PC-9 (cell line): Measurements from ENCODE around the gene NALCN. TPM values are rescaled to one million over a fixed set of nuclear protein-coding genes. Genes with fewer than 3 reads are reported as not detected.

Experiments used
- BruUV-seq: library from RNA; stranded (reverse); fragments of 400-500 nt; replicated peaks from 2 replicates; lab custom pipeline; 2021; lab: Mats Ljungman, UMichigan
- CTCF ChIA-PET: fragments of 300-600 bp; sonication (Branson Sonifier 250); formaldehyde crosslinking; loops from one replicate; lab custom pipeline; 2022; ENCODE audit warnings: antibody characterized with exemption; lab: Charles Lee
- POLR2A ChIA-PET: fragments of 300-600 bp; sonication (Branson Sonifier 250); formaldehyde crosslinking; loops from one replicate; lab custom pipeline; 2022; ENCODE audit warnings: antibody characterized with exemption; ENCODE audit not compliant: unreplicated experiment; lab: Charles Lee
- DNase-seq, 2 experiments: peaks; one replicate each; pipeline versions ENCODE4 v3.0.0 to v3.0.0-alpha.2; 2015 to 2022; ENCODE audit warnings: mixed read lengths in 1 of 2
- H2AFZ ChIP-seq: fragments of 200-600 bp; sonication (generic); 2 replicates; pipeline ENCODE4 v1.8.1; 2017; ENCODE audit warnings: antibody characterized with exemption
- H3F3A ChIP-seq: fragments of 200-600 bp; sonication (generic); 2 replicates; pipeline ENCODE4 v1.8.1; 2017; ENCODE audit warnings: antibody characterized with exemption, mild to moderate bottlenecking, low read depth; ENCODE audit not compliant: insufficient read depth
- H3K27ac ChIP-seq: fragments of 200-600 bp; sonication (generic); 2 replicates; pipeline ENCODE4 v1.6.1; 2016; ENCODE audit warnings: mixed run types
- H3K27me3 ChIP-seq: fragments of 200-600 bp; sonication (generic); 2 replicates; pipeline ENCODE4 v1.6.1; 2016; ENCODE audit warnings: low read depth, mixed run types; ENCODE audit not compliant: insufficient read depth
- H3K36me3 ChIP-seq: fragments of 200-600 bp; sonication (generic); 2 replicates; pipeline ENCODE4 v1.6.1; 2016; ENCODE audit warnings: low read depth, mixed run types
- H3K4me1 ChIP-seq: fragments of 200-600 bp; sonication (generic); replicated peaks from 2 replicates; pipeline ENCODE4 v1.6.1; 2016; ENCODE audit warnings: mixed run types; ENCODE audit not compliant: insufficient read depth
- H3K4me2 ChIP-seq: fragments of 200-600 bp; sonication (generic); 2 replicates; pipeline ENCODE4 v1.6.1; 2017; ENCODE audit warnings: mixed run types
- H3K4me3 ChIP-seq: fragments of 200-600 bp; sonication (generic); 2 replicates; pipeline ENCODE4 v1.6.1; 2016; ENCODE audit warnings: mixed run types
- H3K79me2 ChIP-seq: fragments of 200-600 bp; sonication (generic); 2 replicates; pipeline ENCODE4 v1.6.1; 2017; ENCODE audit warnings: low read depth, mixed run types
- H3K9me2 ChIP-seq: fragments of 200-600 bp; sonication (generic); 2 replicates; pipeline ENCODE4 v1.8.1; 2017; ENCODE audit warnings: mild to moderate bottlenecking; ENCODE audit not compliant: insufficient read depth
- H3K9me3 ChIP-seq: fragments of 200-600 bp; sonication (generic); 2 replicates; pipeline ENCODE4 v1.8.1; 2016; ENCODE audit warnings: low read depth; ENCODE audit not compliant: insufficient read depth
- H4K20me1 ChIP-seq: fragments of 200-600 bp; sonication (generic); 2 replicates; pipeline ENCODE4 v1.8.1; 2017; ENCODE audit not compliant: insufficient read depth
- CTCF ChIP-seq: fragments of 200-600 bp; sonication (generic); conservative IDR thresholded peaks from 2 replicates; pipeline ENCODE4 v1.6.1; 2017; ENCODE audit warnings: mixed run types, antibody characterized with exemption, mild to moderate bottlenecking, moderate library complexity
- EZH2 ChIP-seq: fragments of 200-600 bp; sonication (generic); IDR thresholded peaks from 2 replicates; pipeline ENCODE4 v1.8.0; 2017; ENCODE audit warnings: antibody characterized with exemption, low read depth
- intact Hi-C: fragments of 100-400 bp; cut with micrococcal nuclease; formaldehyde crosslinking; loops from one replicate; pipeline ENCODE4 v1.10.0; 2022; ENCODE audit not compliant: unreplicated experiment
- total RNA-seq: library from RNA; stranded (reverse); gene quantifications from 2 replicates; pipeline ENCODE4 v1.2.3, GENCODE V29; 2021

Gene NALCN
- total RNA-seq, 1 experiment from 2014 or later, result 7.7 TPM

DNA sequence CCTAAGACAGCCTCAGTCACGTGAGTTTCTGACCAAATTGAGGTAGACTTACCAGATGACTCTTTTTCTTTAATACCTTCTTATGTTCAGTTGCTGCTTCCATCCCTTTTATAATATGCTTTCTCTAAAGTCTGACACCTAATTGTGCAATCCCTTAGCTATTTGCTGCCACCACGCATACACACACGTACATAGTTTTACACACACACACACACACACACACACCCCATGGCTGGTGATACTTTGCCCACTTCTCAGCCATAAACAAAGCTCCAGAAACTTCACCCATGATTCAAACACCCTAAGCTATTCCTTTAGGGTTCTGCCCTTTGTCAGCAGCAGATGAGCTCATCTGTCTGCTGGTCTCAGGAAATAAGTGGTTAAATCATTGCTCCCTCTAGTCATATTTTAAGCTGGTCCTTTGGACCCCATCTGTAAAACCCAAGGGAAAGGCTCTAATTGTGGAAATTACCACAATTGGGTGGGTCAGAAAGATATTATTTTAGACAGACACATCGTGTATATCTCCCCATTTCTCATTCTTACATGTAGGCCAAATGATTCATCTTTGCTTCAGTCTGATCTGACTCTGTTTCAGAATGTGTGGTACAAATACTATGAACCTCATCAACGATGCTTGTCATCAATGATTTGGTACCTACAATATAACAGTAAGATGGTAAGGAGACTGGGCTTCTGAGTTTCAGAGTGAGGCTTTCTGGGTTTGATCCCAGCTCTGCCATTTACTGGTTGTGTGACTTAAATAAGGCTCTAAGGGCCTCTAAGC is 69.2 kb downstream of the NALCN start:
- Histone ChIP-seq H3K4me2 (no peak overlapping the region), H3F3A (no peaks in the 10 kb centered on the region), H3K9me3 (no peaks in the 10 kb centered on the region), H3K27me3 (no peaks in the 10 kb centered on the region), H3K79me2 (no peaks in the 10 kb centered on the region), H3K27ac (no peak overlapping the region), H3K4me1 (no peaks in the 10 kb centered on the region), H3K36me3 (no peaks in the 10 kb centered on the region), H4K20me1 (no peaks in the 10 kb centered on the region), H3K4me3 (no peak overlapping the region), H3K9me2 (no peaks in the 10 kb centered on the region; the same call in 1 of the 2 replicates), H2AFZ (no peak overlapping the region)
- no peak for TF ChIP-seq CTCF
- no peak for TF ChIP-seq EZH2
- CTCF ChIA-PET, result no interaction called here
- no peak for DNase-seq
- POLR2A ChIA-PET, result no interaction called here
- no TSS peak for BruUV-seq
- intact Hi-C loops, result no loop called here

GRCh38 chr13:101346161-101346560 is 70.1 kb downstream of the NALCN start:
- Histone ChIP-seq H3K27me3 (no peaks in the 10 kb centered on the region), H3K79me2 (no peaks in the 10 kb centered on the region), H3K27ac (no peak overlapping the region), H4K20me1 (no peaks in the 10 kb centered on the region), H2AFZ (no peak overlapping the region), H3K4me3 (no peak overlapping the region), H3K4me1 (no peaks in the 10 kb centered on the region), H3F3A (no peaks in the 10 kb centered on the region), H3K9me2 (no peaks in the 10 kb centered on the region; the same call in 1 of the 2 replicates), H3K9me3 (no peaks in the 10 kb centered on the region), H3K4me2 (no peak overlapping the region), H3K36me3 (no peaks in the 10 kb centered on the region)
- BruUV-seq, result no TSS peak
- CTCF ChIA-PET, result no interaction called here
- intact Hi-C loops, result no loop called here
- DNase-seq, result no peak
- TF ChIP-seq CTCF (no peak), EZH2 (no peak)
- POLR2A ChIA-PET, result no interaction called here

DNA sequence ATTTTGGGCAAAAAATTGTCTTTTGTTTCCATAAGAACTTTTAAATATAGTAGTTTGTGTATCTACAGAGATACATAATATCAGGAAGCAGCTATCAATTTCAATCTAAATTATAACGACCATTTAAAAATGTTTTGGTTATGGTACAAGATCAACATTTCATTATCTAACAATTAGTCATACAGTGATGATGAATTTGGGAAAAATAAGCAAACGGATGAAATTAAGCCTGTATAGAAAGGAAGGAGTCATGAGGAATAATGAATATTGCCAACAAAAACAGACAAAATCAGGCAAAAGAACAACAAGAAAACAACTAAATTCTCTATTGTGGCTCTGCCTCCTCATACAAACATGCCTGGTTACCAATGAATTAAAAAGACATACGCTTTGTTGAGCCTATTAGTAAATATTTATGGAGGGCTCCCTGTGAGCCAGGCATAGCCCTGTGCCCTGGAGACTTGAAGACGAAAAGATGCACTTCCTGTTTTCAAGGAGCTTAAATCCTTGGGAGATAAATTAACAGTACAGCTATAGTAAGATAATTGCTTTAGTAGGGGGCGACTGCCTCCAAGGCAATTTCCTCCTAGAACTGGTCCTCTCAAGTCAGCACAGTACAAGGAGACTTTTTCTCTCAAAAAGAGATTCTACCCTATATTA is 73.0 kb downstream of the NALCN start:
- Histone ChIP-seq H3K4me2 (no peak overlapping the region), H3K27ac (no peak overlapping the region), H3K4me1 (no peaks in the 10 kb centered on the region), H3K79me2 (no peaks in the 10 kb centered on the region), H3K9me3 (no peaks in the 10 kb centered on the region), H3F3A (no peaks in the 10 kb centered on the region), H4K20me1 (no peaks in the 10 kb centered on the region), H3K36me3 (no peaks in the 10 kb centered on the region), H2AFZ (no peak overlapping the region), H3K9me2 (no peaks in the 10 kb centered on the region; the same call in 1 of the 2 replicates), H3K27me3 (no peaks in the 10 kb centered on the region), H3K4me3 (no peak overlapping the region)
- no peak for DNase-seq
- no TSS peak for BruUV-seq
- POLR2A ChIA-PET, result no interaction called here
- CTCF ChIA-PET, result no interaction called here
- TF ChIP-seq EZH2 (no peak), CTCF (no peak)
- intact Hi-C loops, result no loop called here
